GM23338 (cell line): Measurements from ENCODE around the gene FARS2. TPM values are rescaled to one million over a fixed set of nuclear protein-coding genes. Genes with fewer than 3 reads are reported as not detected.

Experiments used
- ATAC-seq: fragments of 200-7000 bp; cut with Tn5 transposase; 3 replicates; pipeline ENCODE4 v1.9.1; 2020
- DNase-seq: peaks from one replicate; pipeline ENCODE4 v3.0.0-alpha.2; 2015; ENCODE audit warnings: low spot score
- H2AFZ ChIP-seq: fragments of 200-600 bp; sonication (generic); 2 replicates; pipeline ENCODE4 v1.8.0; 2016; ENCODE audit warnings: antibody characterized with exemption, mild to moderate bottlenecking, moderate library complexity
- H3F3A ChIP-seq: fragments of 200-600 bp; sonication (generic); replicated peaks from 2 replicates; pipeline ENCODE4 v1.8.0; 2017; ENCODE audit warnings: antibody characterized with exemption, mixed run types, low read depth
- H3K27ac ChIP-seq: fragments of 200-600 bp; sonication (generic); 2 replicates; pipeline ENCODE4 v1.6.1; 2016; ENCODE audit warnings: low read depth
- H3K27me3 ChIP-seq: fragments of 200-600 bp; sonication (generic); 2 replicates; pipeline ENCODE4 v1.8.0; 2016; ENCODE audit warnings: mild to moderate bottlenecking, mixed run types, moderate library complexity; ENCODE audit not compliant: insufficient read depth
- H3K36me3 ChIP-seq: fragments of 200-600 bp; sonication (generic); 2 replicates; pipeline ENCODE4 v1.8.0; 2016; ENCODE audit warnings: mild to moderate bottlenecking; ENCODE audit not compliant: insufficient read depth
- H3K4me1 ChIP-seq: fragments of 200-600 bp; sonication (generic); 2 replicates; pipeline ENCODE4 v1.8.0; 2016; ENCODE audit warnings: mild to moderate bottlenecking, moderate library complexity; ENCODE audit not compliant: insufficient read depth
- H3K4me2 ChIP-seq: fragments of 200-600 bp; sonication (generic); 2 replicates; pipeline ENCODE4 v1.7.1; 2017; ENCODE audit warnings: mixed run types
- H3K4me3 ChIP-seq: fragments of 200-600 bp; sonication (generic); 2 replicates; pipeline ENCODE4 v1.6.1; 2016; ENCODE audit warnings: mixed run types
- H3K79me2 ChIP-seq: fragments of 200-600 bp; sonication (generic); replicated peaks from 2 replicates; pipeline ENCODE4 v1.8.0; 2017; ENCODE audit warnings: mild to moderate bottlenecking; ENCODE audit not compliant: insufficient read depth
- H3K9me2 ChIP-seq: fragments of 200-600 bp; sonication (generic); 2 replicates; pipeline ENCODE4 v1.8.0; 2017; ENCODE audit not compliant: insufficient read depth
- H4K20me1 ChIP-seq: fragments of 200-600 bp; sonication (generic); replicated peaks from 2 replicates; pipeline ENCODE4 v1.8.0; 2017; ENCODE audit warnings: mild to moderate bottlenecking; ENCODE audit not compliant: insufficient read depth
- H3K27ac Mint-ChIP-seq: 2 replicates; pipeline ENCODE4 v1.8.0; 2020; ENCODE audit warnings: inconsistent platforms, mild to moderate bottlenecking, moderate library complexity, mixed read lengths
- H3K27me3 Mint-ChIP-seq: 3 replicates; pipeline ENCODE4 v1.8.0; 2022; ENCODE audit warnings: low read depth, mild to moderate bottlenecking, moderate library complexity, mixed read lengths, inconsistent platforms; ENCODE audit not compliant: insufficient read depth, poor library complexity
- H3K36me3 Mint-ChIP-seq: 3 replicates; pipeline ENCODE4 v1.8.0; 2021; ENCODE audit warnings: low read depth, mild to moderate bottlenecking, inconsistent platforms, moderate library complexity, mixed read lengths
- H3K4me1 Mint-ChIP-seq: 3 replicates; pipeline ENCODE4 v1.8.0; 2020; ENCODE audit warnings: mild to moderate bottlenecking, inconsistent platforms, mixed read lengths
- H3K4me3 Mint-ChIP-seq: 3 replicates; pipeline ENCODE4 v1.8.0; 2021; ENCODE audit warnings: moderate library complexity, mild to moderate bottlenecking, inconsistent platforms, mixed read lengths
- H3K9me3 Mint-ChIP-seq: 3 replicates; pipeline ENCODE4 v1.8.0; 2020; ENCODE audit warnings: moderate library complexity, mild to moderate bottlenecking, inconsistent platforms, mixed read lengths
- CREB1 ChIP-seq: fragments of 250-450 bp; sonication (Bioruptor Pico); IDR thresholded peaks from 2 replicates; pipeline ENCODE4 v1.5.0; 2020; ENCODE audit warnings: low read depth, mild to moderate bottlenecking, moderate library complexity
- EZH2phosphoT487 ChIP-seq: fragments of 200-600 bp; sonication (generic); IDR thresholded peaks from one replicate; pipeline ENCODE4 v1.8.1; 2018; ENCODE audit warnings: antibody characterized with exemption; ENCODE audit not compliant: unreplicated experiment
- POLR2AphosphoS5 ChIP-seq: IDR thresholded peaks from 2 replicates; pipeline ENCODE4 v1.6.1; 2016; ENCODE audit warnings: antibody characterized with exemption, low read depth
- STAT1 ChIP-seq: IDR thresholded peaks from one replicate; pipeline ENCODE4 v1.6.1; 2016; ENCODE audit warnings: antibody characterized with exemption; ENCODE audit not compliant: unreplicated experiment
- ZNF331 ChIP-seq: fragments of 250-450 bp; sonication (Bioruptor Pico); IDR thresholded peaks from 2 replicates; pipeline ENCODE4 v1.5.0; 2020; ENCODE audit warnings: low read depth, mild to moderate bottlenecking, moderate library complexity
- ZNF462 ChIP-seq: fragments of 250-450 bp; sonication (Bioruptor Pico); IDR thresholded peaks from 2 replicates; pipeline ENCODE4 v1.5.0; 2020; ENCODE audit warnings: mild to moderate bottlenecking, moderate library complexity
- polyA plus RNA-seq: library from polyadenylated mRNA; unstranded; fragments of >200 nt; fragmentation: Nextera tagmentation; extraction: Ambion mirVana; gene quantifications from 2 replicates; pipeline ENCODE4 v1.2.1, GENCODE V29; 2016
- total RNA-seq: library from RNA; depleted of rRNA; stranded (reverse); fragments of >200 nt; shearing (Covaris generic); gene quantifications from 2 replicates; pipeline ENCODE4 v1.2.3, GENCODE V29; 2014

Gene FARS2
- total and polyA plus RNA-seq, 2 experiments from 2014 or later: 7.6 to 19.0 TPM

- no peaks in the 10 kb centered on the region for H3K79me2 ChIP-seq
- H2AFZ ChIP-seq: no peak overlapping the region
- no peaks in the 10 kb centered on the region for H3K27me3 ChIP-seq
- peaks cover 32% of the 10 kb centered on the region for H3K4me1 Mint-ChIP-seq
- H3K4me3 ChIP-seq: no peak overlapping the region
- ATAC-seq: no peak
- peaks cover under 1% of the 10 kb centered on the region; the same call in 1 of the 2 replicates for H3K4me1 ChIP-seq
- H3K36me3 Mint-ChIP-seq: no peaks in the 10 kb centered on the region
- no peak overlapping the region for H3K27ac ChIP-seq
- no peaks in the 10 kb centered on the region for H3K36me3 ChIP-seq
- H4K20me1 ChIP-seq: no peaks in the 10 kb centered on the region
- H3K4me3 Mint-ChIP-seq: no peak overlapping the region
- TF ChIP-seq ZNF331 (no peak), POLR2AphosphoS5 (no peak), STAT1 (no peak), ZNF462 (no peak), EZH2phosphoT487 (no peak)
- no peak overlapping the region for H3K4me2 ChIP-seq
- no peaks in the 10 kb centered on the region for H3F3A ChIP-seq
- H3K9me2 ChIP-seq: 0 out of 2 replicates have a peak, but pooled peaks cover 8% of the 10 kb centered on the region
- no peak for DNase-seq
- peaks cover 13% of the 10 kb centered on the region for H3K27me3 Mint-ChIP-seq
- H3K27ac Mint-ChIP-seq: no peak overlapping the region
- H3K9me3 Mint-ChIP-seq: no peaks in the 10 kb centered on the region; the same call in 2 of the 3 replicates
Observed at GRCh38 chr6:5747379-5747778, 486.1 kb downstream of the FARS2 start.

- H4K20me1 ChIP-seq: no peaks in the 10 kb centered on the region
- no peak overlapping the region for H2AFZ ChIP-seq
- peaks cover 11% of the 10 kb centered on the region; the same call in 2 of the 3 replicates for H3K36me3 Mint-ChIP-seq
- peaks cover 3% of the 10 kb centered on the region; the same call in 1 of the 2 replicates for H3K4me1 ChIP-seq
- H3K4me3 ChIP-seq: no peak overlapping the region
- no peak overlapping the region for H3K4me3 Mint-ChIP-seq
- no peak overlapping the region for H3K27ac Mint-ChIP-seq
- no peak for TF ChIP-seq CREB1 (CRISPR knock-in tag)
- H3K27me3 Mint-ChIP-seq: peaks cover 11% of the 10 kb centered on the region
- no peaks in the 10 kb centered on the region for H3F3A ChIP-seq
- H3K9me3 Mint-ChIP-seq: peaks cover 9% of the 10 kb centered on the region; the same call in 2 of the 3 replicates
- H3K4me2 ChIP-seq: no peak overlapping the region
- no peaks in the 10 kb centered on the region for H3K36me3 ChIP-seq
- H3K27ac ChIP-seq: no peak overlapping the region
- H3K27me3 ChIP-seq: no peaks in the 10 kb centered on the region
- no peaks in the 10 kb centered on the region for H3K79me2 ChIP-seq
- ATAC-seq (no peak), DNase-seq (no peak)
- H3K4me1 Mint-ChIP-seq: peaks cover 19% of the 10 kb centered on the region
- peaks cover 8% of the 10 kb centered on the region; the same call in 1 of the 2 replicates for H3K9me2 ChIP-seq
Observed at GRCh38 chr6:5749016-5749650, 487.8 kb downstream of the FARS2 start.
